Lower leg skin (tissue), 3 donors: ENCODE measurements around the gene TTYH3.

ENCODE experiments used
- POLR2A ChIP-seq, 2 donors: fragments of 450-650 bp; IDR thresholded peaks; one replicate each; pipeline ENCODE4 v1.6.1; 2016 to 2017; ENCODE audit warnings: antibody characterized with exemption in 2 of 2, mild to moderate bottlenecking in 1 of 2, moderate library complexity in 1 of 2
- TF ChIP-seq, protein P1 (sequence below), 3 donors: fragments of 450-650 bp; IDR thresholded peaks; one replicate each; pipeline ENCODE4 v1.5.1; 2016; ENCODE audit warnings: antibody characterized with exemption in 3 of 3, mild to moderate bottlenecking in 3 of 3, moderate library complexity in 2 of 3

DNA sequence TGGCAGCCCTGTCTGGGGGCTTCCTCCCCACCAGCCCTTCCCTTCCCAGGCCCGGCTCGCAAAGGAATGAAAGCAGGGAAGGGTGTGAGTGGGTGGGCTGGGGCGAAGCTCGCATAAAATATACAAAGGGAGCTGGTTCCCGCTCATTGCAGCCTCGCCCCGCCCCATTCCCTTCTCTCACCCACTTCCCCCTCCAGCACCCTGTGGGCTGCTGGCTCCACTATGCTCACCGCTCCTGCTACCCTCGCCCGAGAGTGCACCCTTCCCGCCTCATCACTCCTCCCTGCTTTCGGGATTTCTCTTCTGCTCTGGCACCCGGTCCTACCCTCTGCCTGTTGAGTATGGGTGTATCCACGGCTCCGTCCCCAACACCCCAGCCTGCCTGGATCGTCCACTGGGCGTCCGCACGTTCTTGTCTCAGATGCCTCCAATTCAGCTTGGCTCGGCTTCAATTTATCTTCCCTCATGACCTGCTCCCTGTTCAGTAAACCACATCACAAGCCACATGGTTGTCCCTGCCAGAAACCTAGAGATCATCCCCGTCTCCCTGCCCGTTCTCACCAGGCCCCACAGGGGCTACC, 14.4 kb upstream of the TTYH3 start:
- TF ChIP-seq, protein P1, sequence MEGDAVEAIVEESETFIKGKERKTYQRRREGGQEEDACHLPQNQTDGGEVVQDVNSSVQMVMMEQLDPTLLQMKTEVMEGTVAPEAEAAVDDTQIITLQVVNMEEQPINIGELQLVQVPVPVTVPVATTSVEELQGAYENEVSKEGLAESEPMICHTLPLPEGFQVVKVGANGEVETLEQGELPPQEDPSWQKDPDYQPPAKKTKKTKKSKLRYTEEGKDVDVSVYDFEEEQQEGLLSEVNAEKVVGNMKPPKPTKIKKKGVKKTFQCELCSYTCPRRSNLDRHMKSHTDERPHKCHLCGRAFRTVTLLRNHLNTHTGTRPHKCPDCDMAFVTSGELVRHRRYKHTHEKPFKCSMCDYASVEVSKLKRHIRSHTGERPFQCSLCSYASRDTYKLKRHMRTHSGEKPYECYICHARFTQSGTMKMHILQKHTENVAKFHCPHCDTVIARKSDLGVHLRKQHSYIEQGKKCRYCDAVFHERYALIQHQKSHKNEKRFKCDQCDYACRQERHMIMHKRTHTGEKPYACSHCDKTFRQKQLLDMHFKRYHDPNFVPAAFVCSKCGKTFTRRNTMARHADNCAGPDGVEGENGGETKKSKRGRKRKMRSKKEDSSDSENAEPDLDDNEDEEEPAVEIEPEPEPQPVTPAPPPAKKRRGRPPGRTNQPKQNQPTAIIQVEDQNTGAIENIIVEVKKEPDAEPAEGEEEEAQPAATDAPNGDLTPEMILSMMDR (IDR thresholded peaks at IDR 0.05) = no peak
- TF ChIP-seq POLR2A (IDR thresholded peaks at IDR 0.05) = no peak
